Measurements from ENCODE around the gene ARMH4. TPM values are rescaled to one million over a fixed set of nuclear protein-coding genes. Genes with fewer than 3 reads are reported as not detected.

The ARMH4 gene
- total and polyA plus RNA-seq, 2 experiments from 2014 or later = 48.6 to 64.6 TPM

- Histone ChIP-seq H3K27ac (peak overlapping the region; percentile 17), H3K36me3 (peaks cover 3% of the 10 kb centered on the region), H3K9me3 (ENCODE audit: low read depth) (no peaks in the 10 kb centered on the region), H3K27me3 (no peaks in the 10 kb centered on the region), H3K4me3 (no peak overlapping the region), H3K4me1 (ENCODE audit: low read depth) (no peaks in the 10 kb centered on the region)
- DNase-seq (ENCODE audit: low read depth in 1 of 2, low spot score in 1 of 2) = peak in 1 of 2 donors; percentile 30
- TF ChIP-seq CTCF (IDR thresholded peaks at IDR 0.05; ENCODE audit: low read depth, low read length) = no peak
These were observed 74.4 kb downstream of the ARMH4 start for GRCh38 chr14:58077621-58078020.

- H3K9me3 ChIP-seq (ENCODE audit: low read depth) = no peaks in the 10 kb centered on the region
- H3K4me1 ChIP-seq (ENCODE audit: low read depth) = peaks cover 4% of the 10 kb centered on the region
- DNase-seq (ENCODE audit: low read depth in 1 of 2, low spot score in 1 of 2) = no peak
- H3K27ac ChIP-seq = no peak overlapping the region
- H3K4me3 ChIP-seq = no peak overlapping the region
- no peaks in the 10 kb centered on the region for H3K27me3 ChIP-seq
- no peak for TF ChIP-seq CTCF (IDR thresholded peaks at IDR 0.05; ENCODE audit: low read depth, low read length)
- peaks cover 3% of the 10 kb centered on the region for H3K36me3 ChIP-seq
These were observed 78.5 kb downstream of the ARMH4 start for GRCh38 chr14:58073516-58073915.

DNA sequence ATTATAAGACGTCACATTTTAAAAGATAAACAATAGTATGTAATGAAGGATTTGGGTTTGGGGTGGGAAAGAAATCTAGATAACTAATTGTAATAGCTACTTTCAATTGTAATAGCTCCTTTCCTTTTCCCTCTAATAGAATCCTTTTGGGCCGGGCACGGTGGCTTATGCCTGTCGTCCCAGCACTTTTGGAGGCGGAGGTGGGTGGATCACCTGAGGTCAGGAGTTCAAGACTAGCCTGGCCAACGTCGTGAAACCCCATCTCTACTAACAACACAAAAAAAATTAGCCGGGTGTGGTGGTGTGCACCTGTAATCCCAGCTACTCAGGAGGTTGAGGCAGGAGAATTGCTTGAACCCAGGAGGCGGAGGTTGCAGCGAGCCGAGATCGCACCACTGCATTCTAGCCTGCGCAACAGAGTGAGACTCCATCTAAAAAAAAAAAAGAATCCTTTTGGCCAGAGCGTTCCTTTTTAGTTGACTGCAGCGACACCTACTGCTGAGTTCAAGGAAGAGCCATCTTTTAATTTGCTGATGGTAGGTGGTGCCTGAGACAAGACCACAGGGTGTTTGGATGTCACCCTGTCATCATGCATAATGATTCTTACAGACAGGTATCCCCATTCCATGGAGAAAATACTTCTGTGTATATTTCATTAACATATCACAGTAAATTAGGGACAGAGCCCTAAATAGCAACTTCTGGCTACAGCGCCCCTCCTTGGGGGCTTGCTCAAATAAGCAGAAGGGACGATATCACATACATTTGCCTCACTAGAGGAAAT lies 79.5 kb downstream of the ARMH4 start:
- Histone ChIP-seq H3K4me1 (ENCODE audit: low read depth) (peaks cover 4% of the 10 kb centered on the region), H3K9me3 (ENCODE audit: low read depth) (no peaks in the 10 kb centered on the region), H3K27me3 (no peaks in the 10 kb centered on the region), H3K27ac (no peak overlapping the region), H3K4me3 (no peak overlapping the region), H3K36me3 (peaks cover 7% of the 10 kb centered on the region)
- peak; percentile 71 for TF ChIP-seq CTCF (IDR thresholded peaks at IDR 0.05; ENCODE audit: low read depth, low read length)
- peak; percentile 75 to 85 for DNase-seq (ENCODE audit: low read depth in 1 of 2, low spot score in 1 of 2)

- Histone ChIP-seq H3K27me3 (no peaks in the 10 kb centered on the region), H3K27ac (no peak overlapping the region), H3K36me3 (peaks cover 15% of the 10 kb centered on the region), H3K4me1 (ENCODE audit: low read depth) (peaks cover 4% of the 10 kb centered on the region), H3K4me3 (no peak overlapping the region), H3K9me3 (ENCODE audit: low read depth) (no peaks in the 10 kb centered on the region)
- no peak for TF ChIP-seq CTCF (IDR thresholded peaks at IDR 0.05; ENCODE audit: low read depth, low read length)
- peak in 1 of 2 donors; percentile 53 for DNase-seq (ENCODE audit: low read depth in 1 of 2, low spot score in 1 of 2)
These were observed 80.7 kb downstream of the ARMH4 start for GRCh38 chr14:58071341-58071740.

GRCh38 chr14:58068306-58068705 lies 83.7 kb downstream of the ARMH4 start:
- TF ChIP-seq CTCF (IDR thresholded peaks at IDR 0.05; ENCODE audit: low read depth, low read length) = no peak
- Histone ChIP-seq H3K27ac (no peak overlapping the region), H3K36me3 (peaks cover 23% of the 10 kb centered on the region)

More at GRCh38 chr14:58068306-58068705, 83.7 kb downstream of the ARMH4 start:
- no peak for DNase-seq (ENCODE audit: low read depth in 1 of 2, low spot score in 1 of 2)
- H3K27me3 ChIP-seq = no peaks in the 10 kb centered on the region
- no peak overlapping the region for H3K4me3 ChIP-seq
- no peaks in the 10 kb centered on the region for H3K9me3 ChIP-seq (ENCODE audit: low read depth)
- peaks cover 4% of the 10 kb centered on the region for H3K4me1 ChIP-seq (ENCODE audit: low read depth)
